CD4-positive, CD25-positive, alpha-beta regulatory T cell (primary cell): ENCODE measurements around the gene FAM200B. TPM values are rescaled to one million over a fixed set of nuclear protein-coding genes. Genes with fewer than 3 reads are reported as not detected.
A peak's percentile ranks its signal among the peaks of the same experiment; 100 is the strongest.

Experiments
- ATAC-seq, 2 donors: fragments of 150-1000 bp; cut with Tn5 transposase; one replicate each; pipeline ENCODE4 v1.10.0; 2021; ENCODE audit warnings: low read depth in 2 of 2, moderate number of reproducible peaks in 2 of 2, moderate library complexity in 1 of 2
- DNase-seq, 3 donors: peaks; one replicate each; pipeline versions ENCODE4 v3.0.0 to v3.0.0-alpha.2; 2012 to 2022; ENCODE audit warnings: mixed read lengths in 1 of 3
- H3K27ac ChIP-seq: one replicate; pipeline ENCODE4 v1.7.0; 2013; ENCODE audit warnings: mild to moderate bottlenecking, low read length; ENCODE audit not compliant: insufficient read depth, poor library complexity, severe bottlenecking
- H3K27me3 ChIP-seq: one replicate; pipeline ENCODE4 v1.7.0; 2013; ENCODE audit warnings: low read length; ENCODE audit not compliant: control insufficient read depth, insufficient read depth
- H3K36me3 ChIP-seq: one replicate; pipeline ENCODE4 v1.7.0; 2013; ENCODE audit warnings: mild to moderate bottlenecking, low read length, moderate library complexity; ENCODE audit not compliant: control insufficient read depth, insufficient read depth
- H3K4me1 ChIP-seq: 2 replicates; pipeline ENCODE4 v1.7.0; 2013; ENCODE audit warnings: mild to moderate bottlenecking, low read length; ENCODE audit not compliant: insufficient read depth, control insufficient read depth, poor library complexity, severe bottlenecking
- H3K4me3 ChIP-seq: one replicate; pipeline ENCODE4 v1.7.0; 2013; ENCODE audit warnings: low read depth, mild to moderate bottlenecking, low read length, moderate library complexity
- H3K9me3 ChIP-seq, 2 experiments: 1 replicate in 1 of 2; 2 replicates in 1 of 2; pipeline ENCODE4 v1.7.0; 2013; ENCODE audit warnings: low read length in 2 of 2, mild to moderate bottlenecking in 1 of 2, moderate library complexity in 1 of 2; ENCODE audit not compliant: control insufficient read depth in 2 of 2
- H3K27ac Mint-ChIP-seq, 3 donors: one replicate each; pipeline ENCODE4 v1.8.0; 2020 to 2022; ENCODE audit warnings: mild to moderate bottlenecking in 3 of 3, mixed read lengths in 3 of 3, moderate library complexity in 2 of 3
- H3K27me3 Mint-ChIP-seq: one replicate; pipeline ENCODE4 v1.8.0; 2022; ENCODE audit warnings: mild to moderate bottlenecking, mixed read lengths
- H3K36me3 Mint-ChIP-seq: one replicate; pipeline ENCODE4 v1.8.0; 2020; ENCODE audit warnings: mixed read lengths
- H3K4me1 Mint-ChIP-seq, 4 donors: one replicate each; pipeline ENCODE4 v1.8.0; 2020 to 2022; ENCODE audit warnings: mixed read lengths in 4 of 4, mild to moderate bottlenecking in 1 of 4
- H3K4me3 Mint-ChIP-seq, 4 donors: one replicate each; pipeline ENCODE4 v1.8.0; 2020 to 2022; ENCODE audit warnings: mild to moderate bottlenecking in 4 of 4, mixed read lengths in 4 of 4, moderate library complexity in 3 of 4
- H3K9me3 Mint-ChIP-seq, 7 donors: one replicate each; pipeline ENCODE4 v1.8.0; 2020 to 2022; ENCODE audit warnings: mixed read lengths in 7 of 7, mild to moderate bottlenecking in 3 of 7, moderate library complexity in 2 of 7
- polyA plus RNA-seq, 4 donors: library from polyadenylated mRNA; unstranded; fragments of 300-500 nt; fragmentation: Illumina TruSeq; gene quantifications; one replicate each; pipeline ENCODE4 v1.2.3, GENCODE V29; 2021
- total RNA-seq: library from RNA; stranded (reverse); gene quantifications from one replicate; pipeline ENCODE4 v1.2.3, GENCODE V29; 2022

FAM200B gene
- total and polyA plus RNA-seq, 5 donors from 2014 or later, result 21.0 to 120 (median 97.4) TPM

DNA sequence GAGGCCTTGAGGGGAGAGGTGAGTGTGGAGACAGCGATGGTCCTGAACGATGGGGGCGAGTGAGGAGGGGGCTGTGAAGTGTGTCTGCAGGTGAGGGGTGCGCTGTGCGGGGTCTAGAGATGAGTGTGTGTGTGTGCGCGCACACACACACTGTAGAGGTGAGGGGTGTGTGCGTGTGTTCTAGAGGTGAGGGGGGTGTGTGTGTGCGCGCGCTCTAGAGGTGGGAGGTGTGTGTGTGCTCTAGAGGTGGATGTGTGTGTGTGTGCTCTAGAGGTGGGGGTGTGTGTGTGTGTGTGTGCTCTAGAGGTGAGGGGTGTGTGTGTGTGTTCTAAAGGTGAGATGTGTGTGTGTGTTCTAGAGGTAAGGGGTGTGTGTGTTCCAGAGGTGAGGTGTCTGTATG is 21.8 kb downstream of the FAM200B start:
- H3K27ac ChIP-seq, result no peak overlapping the region
- H3K27me3 ChIP-seq, result peaks cover 2% of the 10 kb centered on the region
- Mint-ChIP-seq H3K27me3 (peaks cover 34% of the 10 kb centered on the region), H3K9me3 (peaks cover 0 to 2% (median 0%) of the 10 kb centered on the region in 7 donors), H3K36me3 (no peaks in the 10 kb centered on the region), H3K4me1 (peaks cover 0 to 16% (median 9%) of the 10 kb centered on the region in 4 donors), H3K27ac (peak overlapping the region in 1 of 3 donors; percentile 83), H3K4me3 (peak overlapping the region; percentile 45 to 90 (median 82))
- H3K4me3 ChIP-seq, result no peak overlapping the region
- peaks cover 9% of the 10 kb centered on the region for H3K4me1 ChIP-seq
- no peaks in the 10 kb centered on the region for H3K36me3 ChIP-seq
- no peak for DNase-seq
- H3K9me3 ChIP-seq, result no peaks in the 10 kb centered on the region
- ATAC-seq, result no peak

- no peaks in the 10 kb centered on the region for H3K9me3 ChIP-seq
- H3K36me3 Mint-ChIP-seq, result no peaks in the 10 kb centered on the region
- H3K4me3 Mint-ChIP-seq, result peak overlapping the region in 1 of 4 donors; percentile 90
- peaks cover 9% of the 10 kb centered on the region for H3K4me1 ChIP-seq
- H3K27me3 ChIP-seq, result peaks cover 2% of the 10 kb centered on the region
- no peaks in the 10 kb centered on the region for H3K36me3 ChIP-seq
- H3K27ac Mint-ChIP-seq, result peak overlapping the region in 2 of 3 donors; percentile 28 to 83
- H3K27ac ChIP-seq, result no peak overlapping the region
- peaks cover 29% of the 10 kb centered on the region for H3K27me3 Mint-ChIP-seq
- no peak for ATAC-seq
- DNase-seq, result no peak
- peaks cover 0 to 16% (median 9%) of the 10 kb centered on the region in 4 donors for H3K4me1 Mint-ChIP-seq
- H3K9me3 Mint-ChIP-seq, result peaks cover 0 to 4% (median 0%) of the 10 kb centered on the region in 7 donors
- no peak overlapping the region for H3K4me3 ChIP-seq
Measured at GRCh38 chr4:15704129-15704528, 22.5 kb downstream of the FAM200B start.

DNA sequence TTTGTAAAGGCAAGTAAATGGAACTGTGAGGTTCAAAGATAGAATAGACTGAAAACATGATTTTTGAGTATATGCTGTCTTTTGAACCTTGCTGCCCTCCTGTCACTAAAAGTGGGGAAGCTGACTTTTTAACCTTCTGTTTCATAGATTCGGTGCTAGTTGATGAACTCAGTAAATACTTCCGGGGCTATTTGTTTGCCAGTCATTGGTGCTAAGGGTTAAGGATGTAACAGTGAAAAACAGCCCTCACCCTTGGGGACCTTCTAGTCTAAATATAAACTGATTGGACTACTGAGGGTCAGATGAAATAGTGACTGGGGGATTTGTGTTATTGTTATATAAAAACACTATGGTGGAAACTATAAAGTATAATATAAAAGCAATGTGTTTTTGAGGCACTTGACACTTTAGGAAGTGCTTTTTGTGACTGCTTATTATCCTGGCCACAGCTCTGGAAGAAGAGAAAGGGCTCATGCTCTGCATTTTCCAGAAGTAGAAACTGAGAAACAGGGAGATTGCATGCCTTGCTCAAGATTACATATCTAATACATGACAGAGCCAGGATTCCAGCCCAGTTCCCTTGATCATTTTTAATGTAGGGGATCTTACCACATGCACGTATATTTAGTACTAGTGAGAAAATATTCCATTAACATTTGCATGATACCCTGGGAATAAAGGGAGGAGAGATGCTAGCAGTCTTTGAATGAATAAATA is 25.2 kb downstream of the FAM200B start:
- Mint-ChIP-seq H3K9me3 (peaks cover 0 to 4% (median 0%) of the 10 kb centered on the region in 7 donors), H3K27ac (no peak overlapping the region), H3K27me3 (peaks cover 9% of the 10 kb centered on the region), H3K36me3 (no peaks in the 10 kb centered on the region), H3K4me1 (peaks cover 0 to 16% (median 9%) of the 10 kb centered on the region in 4 donors), H3K4me3 (no peak overlapping the region)
- Histone ChIP-seq H3K4me1 (peaks cover 9% of the 10 kb centered on the region), H3K36me3 (no peaks in the 10 kb centered on the region), H3K4me3 (no peak overlapping the region), H3K27me3 (peaks cover 2% of the 10 kb centered on the region), H3K27ac (no peak overlapping the region), H3K9me3 (no peaks in the 10 kb centered on the region)
- no peak for DNase-seq
- ATAC-seq, result no peak

DNA sequence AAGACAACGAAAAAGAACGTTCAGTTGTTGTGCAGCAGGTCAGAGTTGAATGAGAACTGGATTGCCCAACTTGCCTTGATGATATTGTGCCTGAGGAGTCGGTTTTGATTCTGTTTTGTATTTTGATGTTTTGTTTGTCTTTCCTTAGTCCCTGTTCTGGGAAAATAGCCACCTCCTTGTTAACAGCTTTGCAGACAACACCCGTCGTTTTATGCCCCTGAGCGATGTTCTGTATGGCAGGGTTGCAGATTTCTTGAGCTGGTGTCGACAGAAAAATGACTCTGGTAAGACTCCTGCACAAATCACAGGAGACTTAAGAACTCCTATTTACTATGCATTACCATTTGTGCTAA is 25.7 kb downstream of the FAM200B start:
- ATAC-seq (no peak), DNase-seq (no peak)
- Histone ChIP-seq H3K36me3 (no peaks in the 10 kb centered on the region), H3K9me3 (no peaks in the 10 kb centered on the region), H3K27ac (no peak overlapping the region), H3K4me1 (peaks cover 9% of the 10 kb centered on the region), H3K4me3 (no peak overlapping the region), H3K27me3 (peaks cover under 1% of the 10 kb centered on the region)
- Mint-ChIP-seq H3K4me3 (no peak overlapping the region), H3K9me3 (peaks cover 0 to 4% (median 0%) of the 10 kb centered on the region in 7 donors), H3K4me1 (peaks cover 0 to 12% (median 5%) of the 10 kb centered on the region in 4 donors), H3K27ac (no peak overlapping the region), H3K27me3 (peaks cover 4% of the 10 kb centered on the region), H3K36me3 (no peaks in the 10 kb centered on the region)

DNA sequence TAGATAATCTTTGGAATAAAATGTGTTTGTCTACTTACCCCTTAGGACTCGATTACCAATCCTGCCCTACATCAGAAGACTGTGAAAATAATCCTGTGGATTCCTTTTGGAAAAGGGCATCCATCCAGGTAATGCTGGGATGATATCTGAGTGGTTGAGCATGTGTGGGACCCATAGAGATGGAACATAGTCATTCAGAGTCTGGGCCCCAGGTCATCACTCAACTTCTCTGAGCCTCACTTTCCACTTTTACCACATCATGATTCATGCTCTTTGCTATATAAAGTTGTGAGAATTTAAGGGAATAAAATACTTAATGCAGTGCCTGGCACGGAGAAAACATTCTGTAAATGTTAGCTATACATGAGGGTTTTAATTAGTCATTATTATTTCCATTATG is 30.1 kb downstream of the FAM200B start:
- H3K27ac ChIP-seq, result no peak overlapping the region
- peaks cover 2% of the 10 kb centered on the region for H3K27me3 ChIP-seq
- no peaks in the 10 kb centered on the region for H3K36me3 ChIP-seq
- H3K4me1 ChIP-seq, result no peaks in the 10 kb centered on the region
- no peaks in the 10 kb centered on the region for H3K27me3 Mint-ChIP-seq
- H3K27ac Mint-ChIP-seq, result no peak overlapping the region
- H3K9me3 ChIP-seq, result no peaks in the 10 kb centered on the region
- no peak for ATAC-seq
- H3K4me1 Mint-ChIP-seq, result no peaks in the 10 kb centered on the region
- no peak overlapping the region for H3K4me3 Mint-ChIP-seq
- no peaks in the 10 kb centered on the region for H3K36me3 Mint-ChIP-seq
- peaks cover 0 to 2% (median 0%) of the 10 kb centered on the region in 7 donors for H3K9me3 Mint-ChIP-seq
- H3K4me3 ChIP-seq, result no peak overlapping the region
- no peak for DNase-seq

GRCh38 chr4:15712214-15712613 is 30.6 kb downstream of the FAM200B start:
- H3K4me3 ChIP-seq, result no peak overlapping the region
- H3K36me3 ChIP-seq, result no peaks in the 10 kb centered on the region
- ATAC-seq (no peak), DNase-seq (no peak)
- Mint-ChIP-seq H3K4me1 (no peaks in the 10 kb centered on the region), H3K4me3 (no peak overlapping the region), H3K27ac (no peak overlapping the region), H3K36me3 (no peaks in the 10 kb centered on the region), H3K27me3 (no peaks in the 10 kb centered on the region), H3K9me3 (peaks cover 0 to 2% (median 0%) of the 10 kb centered on the region in 7 donors)
- H3K9me3 ChIP-seq, result no peaks in the 10 kb centered on the region
- peaks cover 2% of the 10 kb centered on the region for H3K27me3 ChIP-seq
- H3K27ac ChIP-seq, result no peak overlapping the region
- H3K4me1 ChIP-seq, result no peaks in the 10 kb centered on the region

DNA sequence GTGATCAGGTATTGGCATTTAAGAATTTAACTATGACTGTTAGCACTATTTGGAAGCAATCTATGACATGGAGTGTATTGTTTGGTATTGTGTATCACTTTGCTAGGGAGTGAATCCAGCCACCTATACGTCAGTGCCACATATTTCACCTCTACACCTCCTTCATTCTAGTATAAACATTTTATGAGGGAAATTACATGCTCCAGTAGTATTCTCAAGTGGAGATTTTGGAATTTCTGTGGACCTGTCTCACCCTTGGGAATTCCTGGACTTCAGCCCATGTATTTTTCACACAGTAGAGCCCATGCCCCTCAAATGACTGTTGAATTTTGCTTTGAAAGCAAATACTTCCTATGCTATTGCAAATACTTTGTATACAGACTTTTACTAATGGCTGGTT is 32.5 kb downstream of the FAM200B start:
- H3K4me1 Mint-ChIP-seq, result no peaks in the 10 kb centered on the region
- Histone ChIP-seq H3K4me3 (no peak overlapping the region), H3K9me3 (no peaks in the 10 kb centered on the region), H3K27me3 (peaks cover 2% of the 10 kb centered on the region), H3K27ac (no peak overlapping the region), H3K4me1 (no peaks in the 10 kb centered on the region), H3K36me3 (no peaks in the 10 kb centered on the region)
- no peak overlapping the region for H3K27ac Mint-ChIP-seq
- no peak overlapping the region for H3K4me3 Mint-ChIP-seq
- no peak for ATAC-seq
- H3K36me3 Mint-ChIP-seq, result no peaks in the 10 kb centered on the region
- peaks cover 0 to under 1% (median 0%) of the 10 kb centered on the region in 7 donors for H3K9me3 Mint-ChIP-seq
- no peak for DNase-seq
- H3K27me3 Mint-ChIP-seq, result no peaks in the 10 kb centered on the region
